T47D (cell line): ENCODE results near the gene JUP.

Source experiments
- DNase-seq, 2 experiments: peaks; one replicate each; pipeline versions ENCODE4 v3.0.0 to v3.0.0-alpha.2; 2011 to 2012; ENCODE audit warnings: low read depth in 1 of 2, low spot score in 1 of 2
- JUND ChIP-seq: IDR thresholded peaks from 2 replicates; pipeline ENCODE4 v1.6.1; 2012; ENCODE audit warnings: low read depth
- in situ Hi-C: cut with HindIII; loops from 2 replicates; pipeline ENCODE4 v1.10.0; 2016; ENCODE audit warnings: low sequenced_read_pairs, low pct_unique_long_range_greater_than_20kb

The JUP gene

GRCh38 chr17:41707803-41708669, 78.5 kb downstream of the JUP start:
- in situ Hi-C loops, result no loop called here
- DNase-seq, result no peak
- no peak for TF ChIP-seq JUND

DNA sequence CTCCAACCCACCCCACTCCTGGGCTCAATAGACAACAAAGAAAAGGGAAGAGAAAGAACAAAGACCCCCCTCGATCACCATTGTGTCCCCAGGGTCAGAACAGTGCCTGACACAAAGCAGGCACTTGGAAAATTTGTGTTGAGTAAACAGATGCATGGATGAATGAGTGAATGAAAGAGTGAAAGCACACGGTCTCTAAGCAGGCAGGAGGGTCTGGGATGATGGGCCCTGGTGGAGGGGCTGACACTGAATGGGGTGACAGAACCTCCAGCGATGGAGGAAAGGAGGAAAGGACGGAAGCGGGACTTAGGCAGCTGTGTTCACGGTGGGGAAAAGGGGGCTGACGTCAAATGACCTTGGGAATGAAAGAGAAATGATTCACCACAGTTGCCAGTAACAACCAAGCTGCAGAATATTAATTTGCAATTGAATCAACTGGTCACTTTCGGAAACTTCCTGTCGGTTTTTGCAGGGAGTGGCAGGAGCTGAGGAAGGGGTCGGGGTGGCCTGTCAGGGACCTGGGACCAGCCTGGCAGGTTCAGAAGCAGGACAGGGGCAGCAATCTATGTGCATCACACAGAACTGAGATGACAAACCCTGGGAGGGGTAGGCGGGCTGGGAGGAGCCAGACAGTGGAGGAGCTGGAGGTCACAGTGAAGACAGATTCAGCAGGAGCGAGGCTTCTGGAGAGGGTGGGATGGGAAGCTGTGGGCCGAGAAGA, 81.1 kb downstream of the JUP start:
- in situ Hi-C loops, result no loop called here
- DNase-seq, result no peak
- TF ChIP-seq JUND, result no peak
